Endothelial cell of hepatic sinusoid (primary cell): ENCODE measurements around the gene SLC9A3.

ENCODE experiments used
- in situ Hi-C: cut with HindIII; loops from 2 replicates; pipeline ENCODE4 v1.10.0; 2017; ENCODE audit warnings: low sequenced_read_pairs

Gene SLC9A3

DNA sequence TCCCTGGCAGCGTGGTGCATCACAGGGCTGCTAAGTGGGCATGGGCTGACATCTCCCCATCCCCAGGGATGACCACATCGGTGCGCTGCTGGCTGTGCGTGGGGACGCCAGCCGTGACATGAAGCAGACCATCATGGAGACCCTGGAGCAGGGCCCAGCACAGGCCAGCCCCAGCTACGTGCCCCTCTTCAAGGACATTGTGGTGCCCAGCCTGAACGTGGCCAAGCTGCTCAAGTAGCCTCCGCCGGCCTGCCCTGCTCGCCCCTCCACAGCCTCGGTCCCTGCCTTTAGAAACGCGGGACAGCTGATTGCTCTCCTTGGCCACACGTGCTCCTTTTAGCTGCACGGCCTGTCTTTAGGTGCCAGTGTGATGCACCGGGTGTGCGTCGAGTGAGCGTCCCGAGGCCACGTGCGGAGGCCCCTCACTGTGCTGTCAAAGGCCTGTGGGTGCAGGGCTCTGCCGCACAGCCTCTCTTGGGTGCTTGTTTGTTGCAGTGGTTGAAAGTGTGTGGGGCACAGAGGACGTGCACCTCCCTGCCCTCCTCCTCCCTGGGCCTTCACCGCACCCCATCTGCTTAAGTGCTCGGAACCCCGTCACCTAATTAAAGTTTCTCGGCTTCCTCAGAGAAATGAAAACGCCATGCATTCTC, 57.5 kb downstream of the SLC9A3 start:
- in situ Hi-C loops = no loop called here

GRCh38 chr5:465591-466403, 58.5 kb downstream of the SLC9A3 start:
- in situ Hi-C loops = no loop called here

DNA sequence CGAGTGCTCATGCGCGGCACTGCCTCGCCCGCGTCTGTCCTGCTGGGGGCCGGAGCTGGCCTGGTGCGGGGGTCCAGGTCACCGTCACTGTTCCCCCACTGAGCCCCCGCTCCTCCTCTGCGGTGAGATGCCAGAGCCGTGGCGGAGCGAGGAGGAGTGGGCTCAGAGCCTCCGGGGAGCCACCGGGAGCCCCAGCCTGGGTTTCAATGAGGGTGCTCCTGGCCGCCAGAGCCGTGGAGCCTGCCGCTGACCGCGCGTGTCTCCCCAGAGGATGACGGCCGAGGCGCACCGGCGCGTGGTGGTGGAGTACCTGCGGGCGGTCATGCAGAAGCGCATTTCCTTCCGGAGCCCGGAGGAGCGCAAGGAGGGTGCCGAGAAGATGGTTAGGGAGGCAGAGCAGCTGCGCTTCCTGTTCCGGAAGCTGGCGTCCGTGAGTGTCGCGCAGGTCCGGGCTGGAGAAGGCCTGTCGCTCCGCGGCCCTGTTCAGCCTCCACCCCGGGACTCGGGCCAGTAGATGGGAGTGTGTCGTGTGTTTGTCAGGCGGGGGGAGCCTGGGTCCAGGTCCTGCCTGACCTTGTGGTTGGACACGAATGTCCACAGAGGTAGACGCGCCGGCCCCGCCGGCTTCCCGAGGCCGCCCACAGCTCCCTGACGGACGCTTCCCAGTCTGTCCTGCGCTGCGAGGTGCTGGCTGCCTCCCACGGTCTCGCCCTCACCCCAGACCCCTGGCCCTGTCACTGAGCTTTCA, 59.2 kb downstream of the SLC9A3 start:
- in situ Hi-C loops = no loop called here

- in situ Hi-C loops = no loop called here
Measured at GRCh38 chr5:464446-464842, 59.8 kb downstream of the SLC9A3 start.

DNA sequence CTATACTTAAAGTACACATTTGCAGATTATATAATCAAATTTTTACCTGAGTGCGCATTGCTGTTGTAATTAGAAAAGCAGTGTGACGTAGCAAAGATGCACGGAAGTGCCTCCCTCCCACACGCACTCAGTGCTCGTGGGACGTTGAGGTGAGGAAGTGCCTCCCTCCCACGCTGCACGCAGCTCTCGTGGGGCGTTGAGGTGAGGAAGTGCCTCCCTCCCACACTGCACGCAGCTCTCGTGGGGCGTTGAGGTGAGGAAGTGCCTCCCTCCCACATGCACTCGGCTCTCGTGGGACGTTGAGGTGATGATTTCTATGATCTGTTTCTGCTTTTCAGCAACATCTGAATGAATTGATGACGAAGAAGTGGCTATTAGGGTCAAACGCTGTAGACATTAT, 60.3 kb downstream of the SLC9A3 start:
- in situ Hi-C loops = no loop called here

GRCh38 chr5:463301-463700, 60.9 kb downstream of the SLC9A3 start:
- in situ Hi-C loops = no loop called here

- in situ Hi-C loops = no loop called here
Measured at GRCh38 chr5:462051-462481, 62.2 kb downstream of the SLC9A3 start.

GRCh38 chr5:460273-460625, 64.0 kb downstream of the SLC9A3 start:
- in situ Hi-C loops = no loop called here

- in situ Hi-C loops = no loop called here
Measured at GRCh38 chr5:459562-460272, 64.5 kb downstream of the SLC9A3 start.

DNA sequence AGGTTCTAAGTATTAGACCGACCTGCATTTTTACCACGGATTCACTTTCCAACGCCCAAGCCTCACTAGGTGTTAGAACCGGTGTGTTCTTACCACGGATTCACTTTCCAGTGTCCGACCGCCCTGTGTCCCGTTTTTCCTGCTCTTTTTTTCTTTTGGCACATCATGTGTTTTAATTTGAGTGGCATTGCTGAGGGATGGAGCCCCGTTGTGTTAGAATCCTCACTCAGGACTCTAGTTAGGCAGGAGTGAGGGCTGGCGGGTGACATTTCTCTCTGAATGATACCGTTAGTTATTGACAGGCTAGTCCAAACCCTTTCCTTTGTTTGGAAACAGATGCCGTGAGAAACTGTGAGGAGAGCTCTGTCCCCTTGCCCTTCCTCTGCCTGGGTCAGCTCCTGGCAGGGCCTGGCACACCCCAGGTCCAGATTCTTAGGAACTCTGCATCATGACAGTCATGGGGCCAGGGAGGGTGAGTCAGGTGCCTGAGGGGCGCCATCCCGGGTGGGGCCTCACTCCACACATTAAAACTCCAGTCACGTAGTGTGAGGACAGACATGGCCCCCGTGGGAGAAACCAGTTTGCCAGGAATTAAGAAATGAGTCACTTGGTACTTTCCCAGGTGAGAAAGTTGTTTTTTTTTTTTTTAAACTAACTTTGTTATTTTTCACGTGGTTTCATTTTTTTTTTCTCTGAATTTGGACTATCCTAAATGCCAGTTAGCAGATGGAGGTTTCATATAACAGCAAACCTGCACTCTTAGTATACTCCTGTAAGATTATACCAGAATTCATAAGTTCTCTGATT, 65.5 kb downstream of the SLC9A3 start:
- in situ Hi-C loops = no loop called here

GRCh38 chr5:457195-457961, 66.9 kb downstream of the SLC9A3 start:
- in situ Hi-C loops = no loop called here

- in situ Hi-C loops = no loop called here
Measured at GRCh38 chr5:456351-457194, 67.7 kb downstream of the SLC9A3 start.

DNA sequence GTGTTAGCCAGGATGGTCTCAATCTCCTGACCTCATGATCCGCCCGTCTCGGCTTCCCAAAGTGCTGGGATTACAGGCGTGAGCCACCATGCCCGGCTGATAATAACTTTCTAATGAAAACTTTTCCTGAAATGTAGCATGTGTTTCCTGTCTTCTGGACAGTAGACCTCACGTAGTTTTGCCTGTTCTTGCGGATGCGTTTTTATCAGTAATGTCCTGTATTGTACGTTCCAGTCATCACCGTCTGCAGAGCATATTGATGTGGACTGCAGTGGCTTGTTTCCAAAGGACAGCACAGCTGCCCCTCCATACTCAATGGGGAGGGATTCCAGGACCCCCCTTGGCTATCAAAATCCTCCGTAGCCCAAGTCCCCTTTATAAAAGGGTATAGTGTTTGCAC, 68.4 kb downstream of the SLC9A3 start:
- in situ Hi-C loops = no loop called here

DNA sequence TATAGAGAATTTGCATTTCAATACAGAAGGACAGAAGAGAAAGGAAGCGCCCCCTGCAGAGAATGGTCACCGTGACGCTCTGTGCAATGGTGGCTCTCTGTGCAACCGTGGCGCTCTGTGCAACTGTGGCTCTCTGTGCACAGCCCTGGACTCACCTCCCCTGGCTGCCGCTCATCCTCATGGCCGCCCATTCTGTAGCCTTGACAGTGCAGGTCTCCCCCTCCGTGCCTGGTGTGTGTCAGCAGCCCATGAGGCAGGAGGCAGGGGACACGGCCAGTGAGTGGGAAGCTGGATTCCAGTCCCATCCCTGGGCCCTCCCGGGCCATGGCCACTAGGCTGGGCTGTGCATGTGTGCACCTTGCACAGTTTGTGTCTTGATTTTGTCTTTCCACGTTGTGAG, 69.3 kb downstream of the SLC9A3 start:
- in situ Hi-C loops = no loop called here

DNA sequence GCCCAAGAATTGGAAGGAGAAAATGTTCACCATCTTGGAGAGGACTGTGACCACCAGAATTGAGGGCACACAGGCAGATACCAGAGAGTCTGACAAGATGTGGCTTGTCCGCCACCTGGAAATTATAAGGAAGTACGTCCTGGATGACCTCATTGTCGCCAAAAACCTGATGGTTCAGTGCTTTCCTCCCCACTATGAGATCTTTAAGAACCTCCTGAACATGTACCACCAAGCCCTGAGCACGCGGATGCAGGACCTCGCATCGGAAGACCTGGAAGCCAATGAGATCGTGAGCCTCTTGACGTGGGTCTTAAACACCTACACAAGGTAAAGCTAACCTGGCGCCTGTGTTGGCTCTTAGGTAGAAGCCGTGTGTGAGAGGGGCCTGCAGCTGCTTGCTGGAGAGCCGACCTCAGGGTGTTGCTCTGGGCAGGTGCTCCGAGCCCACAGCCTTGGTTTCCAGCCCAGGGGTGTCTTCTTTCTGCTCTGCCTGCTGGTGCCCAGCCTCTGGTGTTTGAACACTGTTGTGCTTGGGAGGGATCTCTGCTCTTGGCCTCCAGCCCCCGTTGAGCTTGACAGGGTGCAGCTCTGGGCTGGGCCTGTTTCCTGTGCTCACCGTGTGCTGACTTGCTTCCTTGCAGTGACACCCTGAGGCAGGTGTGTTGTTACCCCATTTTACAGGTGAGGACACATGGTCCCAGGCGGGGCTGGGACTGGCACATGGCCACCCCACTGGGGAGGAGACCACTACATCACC, 70.3 kb downstream of the SLC9A3 start:
- in situ Hi-C loops = no loop called here

DNA sequence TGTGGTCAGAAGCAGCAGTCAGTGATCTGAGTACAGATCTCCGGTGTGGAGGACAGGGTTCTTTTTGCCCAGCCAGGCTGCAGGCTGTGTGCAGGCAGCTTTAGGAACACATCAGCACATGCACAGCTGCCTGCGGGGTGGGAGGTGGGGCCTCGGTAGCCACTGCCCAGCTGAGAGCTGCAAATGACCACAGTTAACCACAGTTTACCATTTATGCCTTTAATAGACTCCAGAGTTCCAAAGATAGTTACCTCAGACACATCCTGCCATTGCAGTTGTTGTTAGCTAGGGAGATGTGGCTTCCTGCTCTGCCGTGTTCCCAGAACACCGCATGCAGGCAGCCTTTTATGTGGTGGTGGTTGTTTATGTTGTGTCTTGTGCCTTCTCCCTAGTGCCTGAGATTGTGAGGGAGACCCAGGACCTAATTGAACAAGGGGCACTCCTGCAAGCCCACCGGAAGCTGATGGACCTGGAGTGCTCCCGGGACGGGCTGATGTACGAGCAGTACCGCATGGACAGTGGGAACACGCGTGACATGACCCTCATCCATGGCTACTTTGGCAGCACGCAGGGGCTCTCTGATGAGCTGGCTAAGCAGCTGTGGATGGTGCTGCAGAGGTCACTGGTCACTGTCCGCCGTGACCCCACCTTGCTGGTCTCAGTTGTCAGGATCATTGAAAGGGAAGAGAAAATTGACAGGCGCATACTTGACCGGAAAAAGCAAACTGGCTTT, 71.1 kb downstream of the SLC9A3 start:
- in situ Hi-C loops = no loop called here
